Left lung (tissue), 10 donors: ENCODE data around the gene SBSN. TPM values are rescaled to one million over a fixed set of nuclear protein-coding genes. Genes with fewer than 3 reads are reported as not detected.

ENCODE experiments used
- ATAC-seq: fragments of 200-7000 bp; cut with Tn5 transposase; one replicate; pipeline ENCODE4 v1.9.1; 2020; ENCODE audit warnings: moderate library complexity
- DNase-seq, 4 donors: peaks; one replicate each; pipeline ENCODE4 v3.0.0-alpha.2; 2013 to 2020
- H3K27ac ChIP-seq, 2 donors: fragments of 200-600 bp; sonication (generic) in 1 of 2; one replicate each; pipeline versions ENCODE4 v1.5.0 to v1.8.0; 2020 to 2021
- H3K27me3 ChIP-seq, 2 donors: fragments of 200-600 bp; sonication (generic) in 1 of 2; one replicate each; pipeline versions ENCODE4 v1.5.0 to v1.8.0; 2020 to 2021
- H3K36me3 ChIP-seq, 2 donors: fragments of 200-600 bp; sonication (generic) in 1 of 2; one replicate each; pipeline versions ENCODE4 v1.5.0 to v1.8.0; 2020 to 2021
- H3K4me1 ChIP-seq, 2 donors: fragments of 200-600 bp; one replicate each; pipeline ENCODE4 v1.8.0; 2021
- H3K4me3 ChIP-seq, 2 donors: fragments of 200-600 bp; sonication (generic) in 1 of 2; one replicate each; pipeline versions ENCODE4 v1.5.0 to v1.8.0; 2020 to 2021; ENCODE audit warnings: mild to moderate bottlenecking in 1 of 2
- H3K9me3 ChIP-seq, 2 donors: fragments of 200-600 bp; sonication (generic) in 1 of 2; one replicate each; pipeline versions ENCODE4 v1.5.0 to v1.8.0; 2020 to 2021
- CTCF ChIP-seq, 2 donors: fragments of 200-600 bp; sonication (generic) in 1 of 2; IDR thresholded peaks; one replicate each; pipeline versions ENCODE4 v1.5.0 to v1.8.0; 2021; ENCODE audit warnings: antibody characterized with exemption in 2 of 2
- intact Hi-C, 2 donors: fragments of 100-400 bp; cut with DNase I; formaldehyde crosslinking; loops; one replicate each; pipeline versions ENCODE4 v1.11.2 to v1.14.2; 2022
- polyA plus RNA-seq, 6 donors: library from polyadenylated mRNA; unstranded; fragments of 120-200 nt; gene quantifications; one replicate each; pipeline ENCODE4 v1.2.1, GENCODE V29; 2013; ENCODE audit not compliant: insufficient read length in 6 of 6
- total RNA-seq, 2 donors: library from RNA; stranded (reverse); fragmentation: NEBNext Ultra II Directional; extraction: Animal tissue kit (Norgen Biotek cat#: 25700); gene quantifications; one replicate each; pipeline ENCODE4 v1.2.1, GENCODE V29; 2021
- donor health status: DM: no; HTN: yes; CAD: no.
- donor health status: DM: no; HTN: no; CAD: no.

SBSN gene
- total and polyA plus RNA-seq, 8 donors: 0.09 to 0.20 (median 0.11) TPM; not detected in 5

- Histone ChIP-seq H3K4me3 (no peak overlapping the region), H3K4me1 (peaks cover 0 to 8% of the 10 kb centered on the region in 2 donors), H3K36me3 (peaks cover 0 to 9% of the 10 kb centered on the region in 2 donors), H3K27ac (no peak overlapping the region), H3K9me3 (no peaks in the 10 kb centered on the region), H3K27me3 (peaks cover 13 to 50% of the 10 kb centered on the region in 2 donors)
- ATAC-seq (no peak), DNase-seq (no peak)
- TF ChIP-seq CTCF (IDR thresholded peaks at IDR 0.05): no peak
- intact Hi-C loops: no loop called here
Measured at GRCh38 chr19:35555301-35556005, 27.3 kb upstream of the SBSN start.

- TF ChIP-seq CTCF (IDR thresholded peaks at IDR 0.05): no peak
- no peak for ATAC-seq
- Histone ChIP-seq H3K36me3 (peaks cover 0 to 9% of the 10 kb centered on the region in 2 donors), H3K4me1 (peaks cover 0 to 8% of the 10 kb centered on the region in 2 donors), H3K9me3 (no peaks in the 10 kb centered on the region), H3K27me3 (peaks cover 11 to 37% of the 10 kb centered on the region in 2 donors), H3K4me3 (no peak overlapping the region), H3K27ac (no peak overlapping the region)
- intact Hi-C loops: no loop called here
- no peak for DNase-seq
Measured at GRCh38 chr19:35554076-35554475, 26.0 kb upstream of the SBSN start.

- no peak overlapping the region for H3K27ac ChIP-seq
- no peak overlapping the region for H3K4me3 ChIP-seq
- TF ChIP-seq CTCF (IDR thresholded peaks at IDR 0.05): no peak
- intact Hi-C loops: no loop called here
- no peaks in the 10 kb centered on the region for H3K9me3 ChIP-seq
- peaks cover 5 to 31% of the 10 kb centered on the region in 2 donors for H3K27me3 ChIP-seq
- peaks cover 0 to 6% of the 10 kb centered on the region in 2 donors for H3K4me1 ChIP-seq
- ATAC-seq (no peak), DNase-seq (no peak)
- peaks cover 0 to 9% of the 10 kb centered on the region in 2 donors for H3K36me3 ChIP-seq
Measured at GRCh38 chr19:35553385-35554000, 25.4 kb upstream of the SBSN start.

GRCh38 chr19:35552534-35553384, 24.6 kb upstream of the SBSN start:
- intact Hi-C loops: no loop called here
- TF ChIP-seq CTCF (IDR thresholded peaks at IDR 0.05): no peak

More at GRCh38 chr19:35552534-35553384, 24.6 kb upstream of the SBSN start:
- H3K27ac ChIP-seq: no peak overlapping the region
- H3K36me3 ChIP-seq: peaks cover 0 to 13% of the 10 kb centered on the region in 2 donors
- no peak overlapping the region for H3K4me3 ChIP-seq
- no peaks in the 10 kb centered on the region for H3K4me1 ChIP-seq
- DNase-seq (peak in 1 of 4 donors; percentile 50), ATAC-seq (no peak)
- H3K9me3 ChIP-seq: no peaks in the 10 kb centered on the region
- peaks cover 0 to 24% of the 10 kb centered on the region in 2 donors for H3K27me3 ChIP-seq
